ENCODE measurements around the gene SLC25A52.
"Not testable (repeated sequence)": the region's sequence is repeated elsewhere in the genome, so short reads cannot be mapped to it uniquely, and the experiment has no call there.

Gene SLC25A52

GRCh38 chr18:31741097-31741735 is 19.5 kb downstream of the SLC25A52 start:
- Histone ChIP-seq H3K9ac (no peak overlapping the region), H3K27ac (no peak overlapping the region), H3K4me1 (no peaks in the 10 kb centered on the region), H3K27me3 (no peaks in the 10 kb centered on the region), H4K20me1 (no peaks in the 10 kb centered on the region), H3K9me3 (peaks cover 6% of the 10 kb centered on the region), H3K4me3 (no peak overlapping the region), H3K4me2 (no peak overlapping the region), H3K36me3 (no peaks in the 10 kb centered on the region)
- TF ChIP-seq Cebpa-rat (IDR thresholded peaks at IDR 0.05): no peak

- no peak for TF ChIP-seq Cebpa-rat (IDR thresholded peaks at IDR 0.05)
- no peak overlapping the region for H3K9ac ChIP-seq
Measured at GRCh38 chr18:31740180-31740579, 20.5 kb downstream of the SLC25A52 start.

GRCh38 chr18:31739651-31740050 is 21.0 kb downstream of the SLC25A52 start:
- no peak for TF ChIP-seq Cebpa-rat (IDR thresholded peaks at IDR 0.05)
- Histone ChIP-seq H3K27ac (no peak overlapping the region), H3K9ac (no peak overlapping the region), H3K4me3 (no peak overlapping the region), H3K4me2 (no peak overlapping the region), H3K9me3 (peaks cover 6% of the 10 kb centered on the region), H3K27me3 (no peaks in the 10 kb centered on the region), H3K36me3 (no peaks in the 10 kb centered on the region), H3K4me1 (no peaks in the 10 kb centered on the region), H4K20me1 (no peaks in the 10 kb centered on the region)

More at GRCh38 chr18:31740180-31740579, 20.5 kb downstream of the SLC25A52 start:
- no peaks in the 10 kb centered on the region for H3K4me1 ChIP-seq
- H3K9me3 ChIP-seq: peaks cover 6% of the 10 kb centered on the region
- H3K36me3 ChIP-seq: no peaks in the 10 kb centered on the region
- no peak overlapping the region for H3K27ac ChIP-seq
- no peaks in the 10 kb centered on the region for H3K27me3 ChIP-seq
- H4K20me1 ChIP-seq: no peaks in the 10 kb centered on the region
- H3K4me3 ChIP-seq: no peak overlapping the region
- H3K4me2 ChIP-seq: no peak overlapping the region

GRCh38 chr18:31738460-31739407 is 21.9 kb downstream of the SLC25A52 start:
- H3K36me3 ChIP-seq: no peaks in the 10 kb centered on the region
- H3K9ac ChIP-seq: no peak overlapping the region
- no peak for TF ChIP-seq Cebpa-rat (IDR thresholded peaks at IDR 0.05)
- peaks cover 6% of the 10 kb centered on the region for H3K9me3 ChIP-seq
- no peak overlapping the region for H3K27ac ChIP-seq
- H3K4me1 ChIP-seq: no peaks in the 10 kb centered on the region
- H3K4me2 ChIP-seq: no peak overlapping the region
- no peaks in the 10 kb centered on the region for H4K20me1 ChIP-seq
- no peak overlapping the region for H3K4me3 ChIP-seq
- H3K27me3 ChIP-seq: no peaks in the 10 kb centered on the region

GRCh38 chr18:31736630-31737029 is 24.1 kb downstream of the SLC25A52 start:
- H3K4me2 ChIP-seq: no peak overlapping the region

GRCh38 chr18:31731628-31732027 is 29.1 kb downstream of the SLC25A52 start:
- H3K9me3 ChIP-seq: no peaks in the 10 kb centered on the region
- H3K27me3 ChIP-seq: no peaks in the 10 kb centered on the region
- H3K9ac ChIP-seq: no peak overlapping the region
- H3K36me3 ChIP-seq: no peaks in the 10 kb centered on the region
- no peak overlapping the region for H3K27ac ChIP-seq
- no peak for TF ChIP-seq Cebpa-rat (IDR thresholded peaks at IDR 0.05)
- H3K4me1 ChIP-seq: no peaks in the 10 kb centered on the region
- no peak overlapping the region for H3K4me2 ChIP-seq
- no peaks in the 10 kb centered on the region for H4K20me1 ChIP-seq
- H3K4me3 ChIP-seq: no peak overlapping the region

More at GRCh38 chr18:31736630-31737029, 24.1 kb downstream of the SLC25A52 start:
- Histone ChIP-seq H4K20me1 (no peaks in the 10 kb centered on the region), H3K27me3 (no peaks in the 10 kb centered on the region), H3K9ac (no peak overlapping the region), H3K27ac (no peak overlapping the region), H3K36me3 (no peaks in the 10 kb centered on the region), H3K4me3 (no peak overlapping the region), H3K9me3 (peaks cover 6% of the 10 kb centered on the region), H3K4me1 (no peaks in the 10 kb centered on the region)
- TF ChIP-seq Cebpa-rat (IDR thresholded peaks at IDR 0.05): no peak

- not testable (repeated sequence) for H4K20me1 ChIP-seq, H3K36me3 ChIP-seq, H3K4me2 ChIP-seq, H3K27ac ChIP-seq, H3K9me3 ChIP-seq, H3K4me3 ChIP-seq, H3K4me1 ChIP-seq, H3K9ac ChIP-seq
- H3K27me3 ChIP-seq: peaks cover 14% of the 10 kb centered on the region
Measured at GRCh38 chr18:31729196-31729595, 31.5 kb downstream of the SLC25A52 start.

- H3K9ac ChIP-seq: no peak overlapping the region
- peaks cover 25% of the 10 kb centered on the region for H3K27me3 ChIP-seq
- H3K36me3 ChIP-seq: no peaks in the 10 kb centered on the region
- H4K20me1 ChIP-seq: no peaks in the 10 kb centered on the region
- no peaks in the 10 kb centered on the region for H3K4me1 ChIP-seq
- no peak overlapping the region for H3K27ac ChIP-seq
- H3K4me3 ChIP-seq: no peak overlapping the region
- H3K9me3 ChIP-seq: peaks cover 6% of the 10 kb centered on the region
- no peak for TF ChIP-seq Cebpa-rat (IDR thresholded peaks at IDR 0.05)
- H3K4me2 ChIP-seq: no peak overlapping the region
Measured at GRCh38 chr18:31723990-31724711, 36.5 kb downstream of the SLC25A52 start.

GRCh38 chr18:31723639-31723989 is 37.1 kb downstream of the SLC25A52 start:
- H3K4me1 ChIP-seq: peaks cover under 1% of the 10 kb centered on the region; the same call in 1 of the 2 replicates
- H3K36me3 ChIP-seq: no peaks in the 10 kb centered on the region
- H4K20me1 ChIP-seq: no peaks in the 10 kb centered on the region
- H3K4me2 ChIP-seq: no peak overlapping the region
- no peak overlapping the region for H3K27ac ChIP-seq
- no peak overlapping the region for H3K4me3 ChIP-seq
- peaks cover 11% of the 10 kb centered on the region for H3K9me3 ChIP-seq
- TF ChIP-seq Cebpa-rat (IDR thresholded peaks at IDR 0.05): no peak
- H3K27me3 ChIP-seq: peaks cover 25% of the 10 kb centered on the region
- H3K9ac ChIP-seq: no peak overlapping the region

All from BLaER1 (cell line).